ENCODE measurements around the gene MRGPRX2. TPM values are rescaled to one million over a fixed set of nuclear protein-coding genes. Genes with fewer than 3 reads are reported as not detected.

The MRGPRX2 gene
- total and polyA plus RNA-seq, 2 of the 13 experiments (the other 11 are each of a cell fraction or from before 2014, with no cell fraction given): not detected

DNA sequence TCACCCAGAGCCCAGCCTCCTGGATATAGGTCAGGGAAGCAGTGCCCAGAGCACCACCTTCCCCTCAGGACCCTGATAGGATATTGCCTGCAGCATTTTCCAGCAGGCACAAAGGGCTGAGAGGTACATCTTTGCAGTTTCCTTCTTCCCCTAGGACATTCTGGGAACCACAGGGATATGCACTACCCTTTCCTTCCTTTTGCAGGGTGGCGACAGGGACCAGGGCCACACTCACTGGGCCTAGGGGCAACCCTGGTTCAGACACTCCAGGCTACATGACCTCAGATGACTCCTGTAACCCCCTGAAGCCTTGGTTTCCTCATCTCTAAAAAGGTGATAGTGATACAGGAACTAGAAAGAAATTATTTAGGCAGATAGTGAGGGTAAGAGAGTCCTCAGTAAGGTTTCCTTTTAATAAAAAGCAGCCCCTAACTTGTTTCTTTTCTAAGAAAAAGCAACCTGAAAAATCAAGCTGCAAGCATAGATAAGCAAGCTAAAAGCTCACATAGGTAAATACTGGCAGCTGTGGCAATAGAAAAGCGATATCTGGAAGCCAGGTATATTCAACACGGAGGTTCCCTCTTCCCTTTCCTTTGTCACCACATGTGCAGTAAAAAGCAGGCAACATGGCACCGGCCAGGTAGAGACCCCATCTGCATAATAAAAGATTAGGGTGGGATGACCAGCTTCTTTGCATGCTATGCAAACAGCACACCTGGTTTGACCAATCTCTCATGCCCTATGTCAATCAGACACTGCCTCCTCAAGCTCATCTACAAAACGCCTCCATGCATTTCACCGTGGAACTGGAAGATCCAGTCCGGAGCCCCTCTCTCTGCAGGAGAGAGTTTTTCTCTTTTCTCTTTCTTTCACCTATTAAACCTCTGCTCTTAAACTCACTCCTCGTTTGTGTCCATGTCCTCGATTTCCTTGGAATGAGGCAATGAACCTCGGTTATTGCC, 13.2 kb upstream of the MRGPRX2 start:
- Histone ChIP-seq H3K4me3 (replicated peaks in 1 of 3; ENCODE audit: insufficient read depth in 1 of 3, low read depth in 2 of 3, low read length in 3 of 3) (no peak overlapping the region), H3K9me3 (ENCODE audit: low read length) (no peaks in the 10 kb centered on the region), H3K9ac (ENCODE audit: insufficient read depth, low read depth, low read length) (no peak overlapping the region), H3K79me2 (ENCODE audit: insufficient read depth, low read length) (no peaks in the 10 kb centered on the region), H3K4me2 (ENCODE audit: low read depth, low read length) (no peak overlapping the region), H4K20me1 (ENCODE audit: insufficient read depth, low read length) (no peaks in the 10 kb centered on the region), H3K27me3 (ENCODE audit: control insufficient read depth in 1 of 2, insufficient read depth in 2 of 2, low read length in 2 of 2) (peaks cover 2 to 19% of the 10 kb centered on the region in 2 experiments; a peak in 3 of 5 replicates), H2AFZ (ENCODE audit: low read length) (no peak overlapping the region), H3K27ac (ENCODE audit: extremely low read length, insufficient read depth, low read length) (no peak overlapping the region), H3K4me1 (ENCODE audit: insufficient read depth, low read length) (no peaks in the 10 kb centered on the region), H3K36me3 (replicated peaks in 1 of 2; ENCODE audit: control insufficient read depth in 1 of 2, insufficient read depth in 2 of 2, low read length in 2 of 2) (no peaks in the 10 kb centered on the region)
- ATAC-seq (no peak), DNase-seq (ENCODE audit: low spot score) (no peak), FAIRE-seq (no peak)
- TF ChIP-seq RORA (CRISPR knock-in tag; IDR thresholded peaks at IDR 0.05) (no peak), ETV6 (CRISPR knock-in tag; conservative IDR thresholded peaks at IDR 0.05) (no peak), KMT2B (CRISPR knock-in tag; IDR thresholded peaks at IDR 0.05) (no peak), POLR2AphosphoS2 (IDR thresholded peaks at IDR 0.05; ENCODE audit: low read depth, low read length) (no peak), FOXA3 (CRISPR knock-in tag; IDR thresholded peaks at IDR 0.05) (no peak), ZNF639 (CRISPR knock-in tag; conservative IDR thresholded peaks at IDR 0.05) (no peak), ZNF563 (CRISPR knock-in tag; IDR thresholded peaks at IDR 0.05) (no peak), DR1 (CRISPR knock-in tag; IDR thresholded peaks at IDR 0.05) (no peak), ZSCAN20 (CRISPR knock-in tag; IDR thresholded peaks at IDR 0.05; ENCODE audit: borderline replicate concordance) (no peak), ZNF781 (CRISPR knock-in tag; IDR thresholded peaks at IDR 0.05; ENCODE audit: borderline replicate concordance, not compliant biosample characterization) (no peak), ATF1 (CRISPR knock-in tag; IDR thresholded peaks at IDR 0.05) (no peak), ZNF589 (CRISPR knock-in tag; conservative IDR thresholded peaks at IDR 0.05) (no peak), NFYC (CRISPR knock-in tag; IDR thresholded peaks at IDR 0.05) (no peak), ZNF484 (CRISPR knock-in tag; IDR thresholded peaks at IDR 0.05; ENCODE audit: borderline replicate concordance, low read depth) (no peak), ZNF552 (CRISPR knock-in tag; IDR thresholded peaks at IDR 0.05; ENCODE audit: borderline replicate concordance) (no peak), USF2 (IDR thresholded peaks at IDR 0.05; ENCODE audit: low read depth, low read length) (no peak), USF2 (CRISPR knock-in tag; IDR thresholded peaks at IDR 0.05; ENCODE audit: borderline replicate concordance) (no peak)
- TF ChIP-seq, protein P1, sequence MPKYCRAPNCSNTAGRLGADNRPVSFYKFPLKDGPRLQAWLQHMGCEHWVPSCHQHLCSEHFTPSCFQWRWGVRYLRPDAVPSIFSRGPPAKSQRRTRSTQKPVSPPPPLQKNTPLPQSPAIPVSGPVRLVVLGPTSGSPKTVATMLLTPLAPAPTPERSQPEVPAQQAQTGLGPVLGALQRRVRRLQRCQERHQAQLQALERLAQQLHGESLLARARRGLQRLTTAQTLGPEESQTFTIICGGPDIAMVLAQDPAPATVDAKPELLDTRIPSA (CRISPR knock-in tag; IDR thresholded peaks at IDR 0.05; ENCODE audit: borderline replicate concordance): no peak
- POLR2A ChIA-PET: no interaction called here
- intact Hi-C loops (cut with micrococcal nuclease; ENCODE audit: unreplicated experiment): loop anchor here (10.0 kb wide), 1 partner anchor 181 kb away; no protein-coding TSS in a partner anchor
- CTCF ChIA-PET (ENCODE audit: low intra/inter-chr PET ratio, low total read pairs): no interaction called here
- BruUV-seq (replicated peaks): no TSS peak
- in situ Hi-C loops (cut with HindIII; ENCODE audit: extremely low pct_ligation_motif_present, low pct_unique_long_range_greater_than_20kb): loop anchor here (5.0 to 10.0 kb wide), 3 partner anchors 484 to 831 kb away; no protein-coding TSS in a partner anchor
- 14% methylated on average over 8 of the region's 10 CpGs for WGBS (ENCODE audit: low lambda C conversion rate)
